CD8-positive, alpha-beta memory T cell (primary cell): ENCODE results near the gene POLE. TPM values are rescaled to one million over a fixed set of nuclear protein-coding genes. Genes with fewer than 3 reads are reported as not detected.
A peak's percentile ranks its signal among the peaks of the same experiment; 100 is the strongest.

Experiments
- CTCF ChIA-PET: fragments of 350-600 bp; sonication (Branson Sonifier 250); formaldehyde crosslinking; loops from one replicate; lab custom pipeline; 2021; ENCODE audit warnings: antibody characterized with exemption; lab: Charles Lee
- POLR2A ChIA-PET: fragments of 350-600 bp; sonication (Branson Sonifier 250); formaldehyde crosslinking; loops from one replicate; lab custom pipeline; 2021; ENCODE audit warnings: antibody characterized with exemption; lab: Charles Lee
- DNase-seq, 5 donors: peaks; one replicate each; pipeline versions ENCODE4 v3.0.0 to v3.0.0-alpha.2; 2020 to 2022; ENCODE audit warnings: mixed read lengths in 1 of 5
- H3K27ac ChIP-seq: one replicate; pipeline ENCODE4 v1.7.0; 2013; ENCODE audit warnings: low read depth, mild to moderate bottlenecking, low read length, moderate library complexity
- H3K27me3 ChIP-seq: 2 replicates; pipeline ENCODE4 v1.7.0; 2013; ENCODE audit warnings: low read length, mild to moderate bottlenecking; ENCODE audit not compliant: insufficient read depth, poor library complexity, severe bottlenecking
- H3K36me3 ChIP-seq: 2 replicates; pipeline ENCODE4 v1.7.0; 2013; ENCODE audit warnings: mild to moderate bottlenecking, low read length, moderate library complexity; ENCODE audit not compliant: insufficient read depth
- H3K4me1 ChIP-seq: 2 replicates; pipeline ENCODE4 v1.7.0; 2013; ENCODE audit warnings: mild to moderate bottlenecking, low read length, moderate library complexity; ENCODE audit not compliant: insufficient read depth
- H3K4me3 ChIP-seq: 2 replicates; pipeline ENCODE4 v1.7.0; 2013; ENCODE audit warnings: mild to moderate bottlenecking, low read length
- H3K9me3 ChIP-seq: 2 replicates; pipeline ENCODE4 v1.7.0; 2013; ENCODE audit warnings: mild to moderate bottlenecking, low read length
- H3K27ac Mint-ChIP-seq, 8 donors: one replicate each; pipeline ENCODE4 v1.8.0; 2020 to 2021; ENCODE audit warnings: mixed read lengths in 8 of 8, mild to moderate bottlenecking in 6 of 8, inconsistent platforms in 3 of 8, moderate library complexity in 3 of 8
- H3K27me3 Mint-ChIP-seq, 2 donors: one replicate each; pipeline ENCODE4 v1.8.0; 2020 to 2021; ENCODE audit warnings: mixed read lengths in 2 of 2, mild to moderate bottlenecking in 1 of 2, moderate library complexity in 1 of 2
- H3K36me3 Mint-ChIP-seq, 3 donors: one replicate each; pipeline ENCODE4 v1.8.0; 2020 to 2021; ENCODE audit warnings: mixed read lengths in 3 of 3, inconsistent platforms in 1 of 3, mild to moderate bottlenecking in 1 of 3
- H3K4me1 Mint-ChIP-seq, 3 donors: one replicate each; pipeline ENCODE4 v1.8.0; 2020 to 2021; ENCODE audit warnings: mixed read lengths in 3 of 3, inconsistent platforms in 1 of 3, mild to moderate bottlenecking in 1 of 3
- H3K4me3 Mint-ChIP-seq, 7 donors: one replicate each; pipeline ENCODE4 v1.8.0; 2020 to 2021; ENCODE audit warnings: mixed read lengths in 7 of 7, mild to moderate bottlenecking in 6 of 7, moderate library complexity in 4 of 7, inconsistent platforms in 2 of 7
- H3K9me3 Mint-ChIP-seq, 5 donors: one replicate each; pipeline ENCODE4 v1.8.0; 2020 to 2022; ENCODE audit warnings: mixed read lengths in 5 of 5, mild to moderate bottlenecking in 3 of 5, moderate library complexity in 2 of 5, inconsistent platforms in 1 of 5
- polyA plus RNA-seq: library from polyadenylated mRNA; unstranded; fragments of 300-500 nt; fragmentation: Illumina TruSeq; gene quantifications from one replicate; pipeline ENCODE4 v1.2.3, GENCODE V29; 2021
- total RNA-seq, 2 experiments: library from RNA; stranded (reverse); gene quantifications; one replicate each; pipeline ENCODE4 v1.2.3, GENCODE V29; 2021

The POLE gene
- total and polyA plus RNA-seq, 3 experiments from 2014 or later: 4.2 to 117 (median 109) TPM

DNA sequence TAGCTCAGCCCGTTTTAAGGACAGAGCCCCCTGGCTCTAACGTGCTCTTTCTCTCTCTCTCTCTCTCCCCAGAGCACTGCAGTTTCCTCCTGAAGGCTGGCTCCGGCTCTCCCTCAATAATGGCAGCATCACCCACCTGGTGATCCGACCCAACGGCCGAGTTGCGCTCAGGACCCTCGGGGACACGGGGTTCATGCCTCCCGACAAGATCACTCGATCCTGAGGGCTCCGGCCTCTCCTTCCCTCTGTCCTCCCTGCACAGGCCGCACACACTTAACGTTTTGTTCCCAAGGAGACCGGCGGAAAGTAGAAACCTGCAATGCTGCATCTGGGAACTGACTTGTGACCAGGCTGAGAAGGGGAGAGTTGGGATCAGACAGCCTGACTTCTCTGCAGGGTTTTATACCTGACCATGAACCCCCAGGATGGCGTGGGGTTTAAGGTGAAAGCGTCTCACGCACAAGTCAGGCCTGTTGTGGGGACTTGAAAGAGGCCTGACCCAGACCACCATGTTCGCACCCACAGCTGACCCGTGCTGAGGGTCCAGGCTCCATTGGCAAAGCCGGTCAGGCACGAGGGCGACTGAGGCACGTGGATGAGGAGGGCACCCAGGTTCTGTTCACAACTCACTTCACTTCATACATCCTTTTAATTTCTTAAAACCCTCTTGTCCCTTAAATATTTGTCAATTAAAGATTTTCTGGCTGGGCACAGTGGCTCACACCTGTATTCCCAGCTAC, 33.6 kb upstream of the POLE start:
- Mint-ChIP-seq H3K27me3 (no peaks in the 10 kb centered on the region), H3K4me1 (no peaks in the 10 kb centered on the region), H3K27ac (peak overlapping the region in 1 of 8 donors; percentile 43), H3K36me3 (peaks cover under 1 to 76% (median 7%) of the 10 kb centered on the region in 3 donors), H3K9me3 (no peaks in the 10 kb centered on the region), H3K4me3 (no peak overlapping the region)
- H3K4me3 ChIP-seq: no peak overlapping the region
- H3K27ac ChIP-seq: no peak overlapping the region
- no peaks in the 10 kb centered on the region for H3K9me3 ChIP-seq
- POLR2A ChIA-PET: interaction anchor here (0.6 kb wide), 1 partner anchor 15 kb away, joined by 8 read pairs; no protein-coding TSS in a partner anchor
- H3K27me3 ChIP-seq: no peaks in the 10 kb centered on the region
- no peak for DNase-seq
- no peaks in the 10 kb centered on the region for H3K4me1 ChIP-seq
- peaks cover 25% of the 10 kb centered on the region for H3K36me3 ChIP-seq
- CTCF ChIA-PET: no interaction called here

- Mint-ChIP-seq H3K9me3 (no peaks in the 10 kb centered on the region), H3K27me3 (no peaks in the 10 kb centered on the region), H3K4me1 (no peaks in the 10 kb centered on the region), H3K27ac (peak overlapping the region in 1 of 8 donors; percentile 36), H3K36me3 (peaks cover 0 to 74% (median 7%) of the 10 kb centered on the region in 3 donors), H3K4me3 (no peak overlapping the region)
- Histone ChIP-seq H3K4me3 (no peak overlapping the region), H3K27ac (no peak overlapping the region), H3K27me3 (no peaks in the 10 kb centered on the region), H3K9me3 (no peaks in the 10 kb centered on the region), H3K36me3 (peaks cover 25% of the 10 kb centered on the region), H3K4me1 (no peaks in the 10 kb centered on the region)
- DNase-seq: no peak
- ChIA-PET POLR2A (no interaction called here), CTCF (no interaction called here)
These were observed 32.8 kb upstream of the POLE start for GRCh38 chr12:132719954-132720324.

DNA sequence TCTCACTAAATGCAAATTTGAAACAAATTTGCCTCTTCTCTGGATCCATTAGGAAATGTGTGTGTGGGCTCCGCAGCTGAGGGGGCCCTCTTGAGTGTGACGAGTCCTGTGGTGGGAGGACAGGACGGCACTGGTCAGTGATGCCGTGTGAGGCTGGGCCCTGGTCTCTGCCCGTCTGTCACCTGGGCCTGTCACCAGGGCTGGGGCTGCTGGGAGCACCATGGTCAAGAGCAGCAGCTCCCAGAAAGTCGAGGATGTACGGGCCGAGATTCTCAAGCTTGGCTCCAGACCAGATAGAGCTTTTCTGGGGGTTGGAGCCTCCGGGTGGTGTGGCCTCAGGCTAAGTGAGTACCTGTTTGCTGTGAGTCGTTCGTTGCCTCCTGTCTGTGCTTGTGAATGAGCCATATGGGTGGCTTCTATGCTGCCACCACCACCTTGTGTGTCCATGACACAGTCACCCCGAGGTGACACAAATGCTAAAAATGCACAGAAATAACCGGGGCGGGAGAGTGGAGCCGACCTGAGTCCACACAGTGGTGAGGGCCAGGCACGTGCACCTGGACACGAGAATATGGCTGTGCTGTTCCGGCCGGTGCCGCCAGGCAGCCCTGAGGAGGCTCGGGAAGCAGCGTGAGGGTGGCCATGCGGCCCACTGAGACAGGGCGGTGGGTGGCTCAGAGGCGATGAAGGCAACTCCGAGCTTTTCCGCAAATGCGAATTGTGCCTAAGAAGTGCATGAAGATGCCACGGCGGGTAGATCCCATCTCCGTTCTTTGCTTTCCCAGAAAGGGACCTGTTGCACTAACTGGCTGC, 32.2 kb upstream of the POLE start:
- CTCF ChIA-PET: no interaction called here
- Histone ChIP-seq H3K9me3 (no peaks in the 10 kb centered on the region), H3K4me1 (no peaks in the 10 kb centered on the region), H3K36me3 (peaks cover 30% of the 10 kb centered on the region), H3K4me3 (no peak overlapping the region), H3K27ac (no peak overlapping the region), H3K27me3 (no peaks in the 10 kb centered on the region)
- DNase-seq: no peak
- H3K4me1 Mint-ChIP-seq: peaks cover 3% of the 10 kb centered on the region in 3 donors
- peaks cover 0 to 75% (median 10%) of the 10 kb centered on the region in 3 donors for H3K36me3 Mint-ChIP-seq
- POLR2A ChIA-PET: no interaction called here
- no peaks in the 10 kb centered on the region for H3K27me3 Mint-ChIP-seq
- H3K9me3 Mint-ChIP-seq: no peaks in the 10 kb centered on the region
- peak overlapping the region in 1 of 8 donors; percentile 81 for H3K27ac Mint-ChIP-seq
- no peak overlapping the region for H3K4me3 Mint-ChIP-seq

GRCh38 chr12:132718644-132719043, 31.5 kb upstream of the POLE start:
- Histone ChIP-seq H3K9me3 (no peaks in the 10 kb centered on the region), H3K36me3 (peaks cover 27% of the 10 kb centered on the region), H3K4me3 (no peak overlapping the region), H3K27me3 (no peaks in the 10 kb centered on the region), H3K27ac (no peak overlapping the region), H3K4me1 (no peaks in the 10 kb centered on the region)
- ChIA-PET CTCF (no interaction called here), POLR2A (no interaction called here)
- Mint-ChIP-seq H3K9me3 (no peaks in the 10 kb centered on the region), H3K4me3 (peak overlapping the region in 1 of 7 donors; percentile 52), H3K36me3 (peaks cover 0 to 70% (median 10%) of the 10 kb centered on the region in 3 donors), H3K4me1 (peaks cover 3 to 8% (median 4%) of the 10 kb centered on the region in 3 donors), H3K27ac (peak overlapping the region in 1 of 8 donors; percentile 81), H3K27me3 (no peaks in the 10 kb centered on the region)
- no peak for DNase-seq

GRCh38 chr12:132717531-132718387, 30.6 kb upstream of the POLE start:
- peak overlapping the region in 2 of 8 donors; percentile 10 to 27 for H3K27ac Mint-ChIP-seq
- H3K27me3 Mint-ChIP-seq: no peaks in the 10 kb centered on the region
- ChIA-PET POLR2A (no interaction called here), CTCF (no interaction called here)
- no peak overlapping the region for H3K4me3 Mint-ChIP-seq
- H3K36me3 Mint-ChIP-seq: peaks cover 0 to 65% (median 10%) of the 10 kb centered on the region in 3 donors
- Histone ChIP-seq H3K27ac (no peak overlapping the region), H3K4me1 (no peaks in the 10 kb centered on the region), H3K27me3 (no peaks in the 10 kb centered on the region), H3K4me3 (no peak overlapping the region), H3K36me3 (peaks cover 27% of the 10 kb centered on the region), H3K9me3 (no peaks in the 10 kb centered on the region)
- H3K4me1 Mint-ChIP-seq: peaks cover 5 to 17% (median 12%) of the 10 kb centered on the region in 3 donors
- no peak for DNase-seq
- no peaks in the 10 kb centered on the region for H3K9me3 Mint-ChIP-seq

DNA sequence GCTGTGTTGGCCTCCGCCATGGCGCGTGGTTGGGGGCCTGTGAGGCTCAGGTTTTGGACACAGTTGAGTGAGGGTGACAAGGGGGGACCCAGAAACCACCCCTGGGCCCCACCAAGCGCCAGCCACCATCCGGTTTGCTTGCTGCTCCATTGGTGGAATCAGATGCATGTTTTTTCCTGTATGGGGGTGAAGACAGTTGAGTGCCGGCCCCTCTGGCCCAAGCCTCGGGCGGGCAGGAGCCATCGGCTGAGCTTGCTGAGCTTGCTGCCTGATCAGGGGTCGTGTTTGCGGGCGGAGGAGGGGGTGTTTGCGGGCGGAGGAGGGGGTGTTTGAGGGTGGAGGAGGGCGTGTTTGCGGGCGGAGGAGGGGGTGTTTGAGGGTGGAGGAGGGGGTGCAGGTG, 29.9 kb upstream of the POLE start:
- no peaks in the 10 kb centered on the region for H3K9me3 Mint-ChIP-seq
- H3K27ac Mint-ChIP-seq: peak overlapping the region in 1 of 8 donors; percentile 10
- H3K4me3 Mint-ChIP-seq: no peak overlapping the region
- Histone ChIP-seq H3K27ac (no peak overlapping the region), H3K27me3 (no peaks in the 10 kb centered on the region), H3K36me3 (peaks cover 27% of the 10 kb centered on the region), H3K4me1 (peaks cover 3% of the 10 kb centered on the region), H3K4me3 (no peak overlapping the region), H3K9me3 (no peaks in the 10 kb centered on the region)
- no peak for DNase-seq
- H3K4me1 Mint-ChIP-seq: peaks cover 8 to 22% (median 16%) of the 10 kb centered on the region in 3 donors
- peaks cover 0 to 63% (median 10%) of the 10 kb centered on the region in 3 donors for H3K36me3 Mint-ChIP-seq
- H3K27me3 Mint-ChIP-seq: no peaks in the 10 kb centered on the region
- CTCF ChIA-PET: no interaction called here
- POLR2A ChIA-PET: no interaction called here

DNA sequence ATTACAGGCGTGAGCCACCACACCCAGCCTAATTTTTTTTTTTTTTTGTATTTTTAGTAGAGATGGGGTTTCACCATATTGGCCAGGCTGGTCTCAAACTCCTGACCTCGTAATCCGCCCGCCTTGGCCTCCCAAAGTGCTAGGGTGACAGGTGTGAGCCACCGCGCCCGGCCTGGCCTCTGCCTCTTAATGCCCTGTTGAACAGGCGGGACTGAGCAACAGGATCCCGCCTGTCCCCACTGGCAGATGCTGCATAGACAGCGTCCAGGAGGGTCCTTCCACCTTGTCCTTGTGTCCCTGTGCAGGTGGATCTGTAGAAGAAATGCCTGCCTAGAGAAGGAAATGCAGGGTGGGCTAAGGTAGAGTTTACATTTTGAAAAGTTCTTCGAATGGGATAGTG, 29.2 kb upstream of the POLE start:
- Mint-ChIP-seq H3K27me3 (no peaks in the 10 kb centered on the region), H3K9me3 (no peaks in the 10 kb centered on the region), H3K4me1 (peaks cover 10 to 28% (median 23%) of the 10 kb centered on the region in 3 donors), H3K4me3 (no peak overlapping the region), H3K27ac (no peak overlapping the region), H3K36me3 (peaks cover 0 to 58% (median 10%) of the 10 kb centered on the region in 3 donors)
- Histone ChIP-seq H3K9me3 (no peaks in the 10 kb centered on the region), H3K36me3 (peaks cover 27% of the 10 kb centered on the region), H3K4me1 (peaks cover 9% of the 10 kb centered on the region), H3K27me3 (no peaks in the 10 kb centered on the region), H3K4me3 (no peak overlapping the region), H3K27ac (no peak overlapping the region)
- DNase-seq: no peak
- ChIA-PET CTCF (no interaction called here), POLR2A (interaction anchor here (0.7 kb wide), 1 partner anchor 79 kb away, joined by 4 read pairs; no protein-coding TSS in a partner anchor)
